GM18505 (cell line): ENCODE results near the gene BST1.

Source experiments
- ATAC-seq: cut with Tn5 transposase; IDR thresholded peaks from one replicate; pipeline ENCODE4 v1.9.1; 2021; ENCODE audit not compliant: unreplicated experiment
- POLR2A ChIP-seq: IDR thresholded peaks from 4 replicates; pipeline ENCODE4 v1.6.1; 2011; ENCODE audit warnings: borderline replicate concordance; ENCODE audit not compliant: insufficient read depth, insufficient read length; ENCODE audit errors: extremely low read depth

BST1 gene

DNA sequence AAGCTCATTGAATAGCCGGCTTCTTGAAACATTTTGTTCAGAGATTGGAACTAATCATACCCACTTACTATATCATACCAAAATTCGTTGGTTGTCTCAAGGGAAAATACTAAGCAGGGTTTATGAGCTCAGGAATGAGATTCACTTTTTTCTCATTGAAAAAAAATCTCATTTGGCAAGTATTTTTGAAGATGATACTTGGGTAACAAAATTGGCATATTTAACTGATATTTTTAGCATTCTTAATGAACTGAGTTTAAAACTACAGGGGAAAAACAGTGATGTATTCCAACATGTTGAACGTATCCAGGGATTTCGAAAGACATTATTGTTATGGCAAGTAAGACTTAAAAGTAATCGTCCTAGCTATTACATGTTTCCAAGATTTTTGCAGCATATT, 14.8 kb upstream of the BST1 start:
- TF ChIP-seq POLR2A: no peak
- no peak for ATAC-seq

- ATAC-seq: no peak
- TF ChIP-seq POLR2A: no peak
These were observed 13.3 kb upstream of the BST1 start for GRCh38 chr4:15689540-15689939.

GRCh38 chr4:15690020-15690809, 12.7 kb upstream of the BST1 start:
- TF ChIP-seq POLR2A: no peak
- no peak for ATAC-seq

DNA sequence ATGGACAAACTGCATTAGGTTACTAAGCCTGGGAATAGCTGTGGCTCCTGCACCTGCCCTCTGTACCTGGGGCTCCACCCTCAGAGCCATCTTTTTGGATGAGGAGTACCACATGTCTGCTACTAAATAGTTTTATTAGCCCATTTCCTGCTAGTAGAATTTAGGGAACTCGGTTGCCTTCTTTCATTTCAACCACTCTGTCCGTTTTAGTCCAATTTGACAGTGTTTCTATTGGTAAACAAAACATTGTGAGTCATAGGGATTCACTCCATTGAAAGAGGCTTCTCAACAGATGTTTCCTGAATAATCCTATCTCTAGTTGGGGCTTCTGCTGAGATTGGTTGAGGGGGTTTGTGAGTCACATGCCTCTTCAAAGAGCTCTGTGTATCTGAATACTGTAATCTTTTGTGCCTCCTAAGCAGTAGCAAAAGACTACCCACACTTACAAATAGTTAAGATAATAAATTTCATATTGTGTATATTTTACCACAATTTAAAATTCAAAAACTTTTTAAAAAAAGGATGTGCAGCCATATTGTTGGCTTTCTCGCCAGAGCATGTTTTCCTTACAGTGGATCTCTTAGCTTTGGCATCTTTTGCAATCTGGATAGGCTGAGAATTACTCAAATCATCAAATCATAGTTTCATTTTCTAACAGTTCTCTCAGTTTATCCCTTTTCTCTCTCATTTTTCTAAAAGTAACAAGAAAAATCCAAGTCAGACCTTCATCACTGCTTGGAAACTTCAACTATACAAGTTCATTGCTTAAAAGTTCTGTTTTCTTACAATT, 11.3 kb upstream of the BST1 start:
- TF ChIP-seq POLR2A: no peak
- ATAC-seq: no peak

- ATAC-seq: no peak
- TF ChIP-seq POLR2A: no peak
These were observed 10.3 kb upstream of the BST1 start for GRCh38 chr4:15692602-15693001.

- TF ChIP-seq POLR2A: no peak
These were observed 8.4 kb upstream of the BST1 start for GRCh38 chr4:15694431-15694830.

GRCh38 chr4:15695240-15695699, 7.6 kb upstream of the BST1 start:
- no peak for TF ChIP-seq POLR2A
- no peak for ATAC-seq

More at GRCh38 chr4:15694431-15694830, 8.4 kb upstream of the BST1 start:
- no peak for ATAC-seq

GRCh38 chr4:15695729-15696128, 7.1 kb upstream of the BST1 start:
- ATAC-seq: no peak
- no peak for TF ChIP-seq POLR2A

DNA sequence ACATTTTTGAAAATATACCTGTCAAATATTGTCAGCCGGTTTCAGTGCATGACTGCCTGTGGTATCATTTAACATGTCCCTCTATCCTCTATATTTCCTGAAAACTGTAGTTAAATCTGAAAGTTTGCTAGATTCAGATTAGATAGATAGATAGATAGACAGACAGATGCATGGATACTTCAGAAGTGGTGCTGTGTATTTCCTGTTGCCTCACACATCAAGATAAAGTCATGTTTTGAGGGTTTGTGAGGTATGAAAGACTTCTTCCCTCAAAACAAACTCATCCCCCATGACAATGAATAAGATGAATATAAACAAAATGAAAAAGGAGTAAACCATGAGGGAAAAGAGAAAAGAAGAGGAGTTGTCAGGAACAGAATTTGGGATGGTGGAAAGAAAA, 6.0 kb upstream of the BST1 start:
- no peak for TF ChIP-seq POLR2A
- no peak for ATAC-seq

GRCh38 chr4:15703439-15703838, 574 bp downstream of the BST1 start:
- ATAC-seq: no peak
- TF ChIP-seq POLR2A: no peak

DNA sequence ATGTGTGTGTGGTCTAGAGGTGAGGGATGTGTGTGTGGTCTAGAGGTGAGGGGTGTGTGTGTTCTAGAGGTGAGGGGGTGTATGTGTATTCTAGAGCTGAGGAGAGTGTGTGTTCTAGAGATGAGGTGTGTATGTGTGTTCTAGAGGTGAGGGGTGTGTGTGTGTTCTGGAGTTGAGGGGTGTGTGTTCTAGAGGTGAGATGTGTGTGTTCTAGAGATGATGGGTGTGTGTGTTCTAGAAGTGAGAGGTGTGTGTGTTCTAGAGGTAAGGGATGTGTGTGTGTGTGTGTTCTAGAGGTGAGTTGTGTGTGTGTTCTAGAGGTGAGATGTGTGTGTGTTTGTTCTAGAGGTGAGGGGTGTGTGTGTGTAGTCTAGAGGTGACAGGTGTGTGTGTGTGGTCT, 1.3 kb downstream of the BST1 start:
- no peak for TF ChIP-seq POLR2A
- no peak for ATAC-seq

DNA sequence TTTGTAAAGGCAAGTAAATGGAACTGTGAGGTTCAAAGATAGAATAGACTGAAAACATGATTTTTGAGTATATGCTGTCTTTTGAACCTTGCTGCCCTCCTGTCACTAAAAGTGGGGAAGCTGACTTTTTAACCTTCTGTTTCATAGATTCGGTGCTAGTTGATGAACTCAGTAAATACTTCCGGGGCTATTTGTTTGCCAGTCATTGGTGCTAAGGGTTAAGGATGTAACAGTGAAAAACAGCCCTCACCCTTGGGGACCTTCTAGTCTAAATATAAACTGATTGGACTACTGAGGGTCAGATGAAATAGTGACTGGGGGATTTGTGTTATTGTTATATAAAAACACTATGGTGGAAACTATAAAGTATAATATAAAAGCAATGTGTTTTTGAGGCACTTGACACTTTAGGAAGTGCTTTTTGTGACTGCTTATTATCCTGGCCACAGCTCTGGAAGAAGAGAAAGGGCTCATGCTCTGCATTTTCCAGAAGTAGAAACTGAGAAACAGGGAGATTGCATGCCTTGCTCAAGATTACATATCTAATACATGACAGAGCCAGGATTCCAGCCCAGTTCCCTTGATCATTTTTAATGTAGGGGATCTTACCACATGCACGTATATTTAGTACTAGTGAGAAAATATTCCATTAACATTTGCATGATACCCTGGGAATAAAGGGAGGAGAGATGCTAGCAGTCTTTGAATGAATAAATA, 3.9 kb downstream of the BST1 start:
- no peak for TF ChIP-seq POLR2A
- ATAC-seq: no peak

DNA sequence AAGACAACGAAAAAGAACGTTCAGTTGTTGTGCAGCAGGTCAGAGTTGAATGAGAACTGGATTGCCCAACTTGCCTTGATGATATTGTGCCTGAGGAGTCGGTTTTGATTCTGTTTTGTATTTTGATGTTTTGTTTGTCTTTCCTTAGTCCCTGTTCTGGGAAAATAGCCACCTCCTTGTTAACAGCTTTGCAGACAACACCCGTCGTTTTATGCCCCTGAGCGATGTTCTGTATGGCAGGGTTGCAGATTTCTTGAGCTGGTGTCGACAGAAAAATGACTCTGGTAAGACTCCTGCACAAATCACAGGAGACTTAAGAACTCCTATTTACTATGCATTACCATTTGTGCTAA, 4.5 kb downstream of the BST1 start:
- TF ChIP-seq POLR2A: no peak
- ATAC-seq: no peak
